Loucy (cell line): ENCODE data around the gene TIAM2.

Source experiments
- H2AFZ ChIP-seq: fragments of 200-600 bp; sonication (generic); 2 replicates; pipeline ENCODE4 v1.6.0; 2016; ENCODE audit warnings: antibody characterized with exemption, mild to moderate bottlenecking, low read length, moderate library complexity
- H3F3A ChIP-seq: fragments of 200-600 bp; 2 replicates; pipeline ENCODE4 v1.6.0; 2016; ENCODE audit warnings: antibody characterized with exemption, low read depth, mild to moderate bottlenecking
- H3K27me3 ChIP-seq: fragments of 200-600 bp; sonication (generic); 2 replicates; pipeline ENCODE4 v1.6.1; 2014; ENCODE audit warnings: low read length, mild to moderate bottlenecking; ENCODE audit not compliant: insufficient read depth, poor library complexity, severe bottlenecking
- H3K36me3 ChIP-seq: fragments of 200-600 bp; sonication (generic); 2 replicates; pipeline ENCODE4 v1.6.1; 2016; ENCODE audit warnings: low read length; ENCODE audit not compliant: insufficient read depth
- H3K4me1 ChIP-seq: fragments of 200-600 bp; sonication (generic); 2 replicates; pipeline ENCODE4 v1.5.1; 2014; ENCODE audit warnings: low read length, mild to moderate bottlenecking; ENCODE audit not compliant: insufficient read depth, poor library complexity, severe bottlenecking
- H3K4me2 ChIP-seq: fragments of 200-600 bp; sonication (generic); 2 replicates; pipeline ENCODE4 v1.6.0; 2014; ENCODE audit warnings: antibody characterized with exemption, low read length, low read depth, mild to moderate bottlenecking; ENCODE audit not compliant: poor library complexity, severe bottlenecking
- H3K4me3 ChIP-seq: fragments of 200-600 bp; sonication (generic); 2 replicates; pipeline ENCODE4 v1.5.1; 2014; ENCODE audit warnings: low read length, mild to moderate bottlenecking, mixed read lengths; ENCODE audit not compliant: poor library complexity, severe bottlenecking
- H3K79me2 ChIP-seq: fragments of 200-600 bp; sonication (generic); 2 replicates; pipeline ENCODE4 v1.6.1; 2014; ENCODE audit warnings: low read length; ENCODE audit not compliant: insufficient read depth
- H3K9ac ChIP-seq: fragments of 200-600 bp; sonication (generic); 2 replicates; pipeline ENCODE4 v1.6.0; 2014; ENCODE audit warnings: mild to moderate bottlenecking, low read depth, low read length, moderate library complexity; ENCODE audit not compliant: poor library complexity, severe bottlenecking
- H3K9me2 ChIP-seq: fragments of 200-600 bp; sonication (generic); replicated peaks from 2 replicates; pipeline ENCODE4 v1.6.1; 2016; ENCODE audit warnings: low read depth, low read length, mixed read lengths
- H3K9me3 ChIP-seq: fragments of 200-600 bp; sonication (generic); 2 replicates; pipeline ENCODE4 v1.6.1; 2014; ENCODE audit warnings: mild to moderate bottlenecking, antibody characterized with exemption, low read length, low read depth; ENCODE audit not compliant: insufficient read depth
- H4K20me1 ChIP-seq: fragments of 200-600 bp; sonication (generic); 2 replicates; pipeline ENCODE4 v1.6.0; 2014; ENCODE audit warnings: antibody characterized with exemption, low read length, mild to moderate bottlenecking; ENCODE audit not compliant: insufficient read depth, poor library complexity, severe bottlenecking
- CTCF ChIP-seq: fragments of 200-600 bp; sonication (generic); conservative IDR thresholded peaks from 2 replicates; pipeline ENCODE4 v1.5.1; 2014; ENCODE audit warnings: mild to moderate bottlenecking, antibody characterized with exemption, low read length
- EZH2phosphoT487 ChIP-seq: fragments of 200-600 bp; IDR thresholded peaks from 2 replicates; pipeline ENCODE4 v1.6.1; 2018; ENCODE audit warnings: antibody characterized with exemption, mild to moderate bottlenecking, moderate library complexity, borderline replicate concordance

Gene TIAM2

DNA sequence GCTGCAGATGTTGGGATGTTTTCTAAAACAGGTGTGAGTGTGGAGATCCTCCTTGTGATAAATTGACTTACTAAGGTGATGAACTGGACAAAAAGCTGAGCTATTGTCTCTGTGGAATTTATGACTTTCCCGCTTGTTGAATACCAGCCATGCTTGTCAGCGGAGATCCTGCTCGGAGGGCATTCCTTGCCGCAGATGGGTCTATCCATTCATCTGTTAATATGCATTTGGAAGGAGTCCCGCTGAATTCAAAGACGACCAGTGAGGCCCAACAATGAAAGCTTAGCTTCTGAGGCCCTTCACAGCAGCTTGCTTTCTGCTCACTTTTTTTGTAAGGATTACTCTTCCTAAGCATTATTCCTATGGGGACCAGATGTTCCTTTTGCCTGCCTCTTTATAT, 124.9 kb downstream of the TIAM2 start:
- Histone ChIP-seq H3K27me3 (no peaks in the 10 kb centered on the region), H3K36me3 (no peaks in the 10 kb centered on the region), H2AFZ (no peak overlapping the region), H3K9ac (no peak overlapping the region), H4K20me1 (no peaks in the 10 kb centered on the region), H3K4me1 (no peaks in the 10 kb centered on the region), H3K9me2 (no peaks in the 10 kb centered on the region), H3K4me3 (no peak overlapping the region), H3K79me2 (no peaks in the 10 kb centered on the region), H3K4me2 (no peak overlapping the region), H3K9me3 (no peaks in the 10 kb centered on the region), H3F3A (no peaks in the 10 kb centered on the region)
- TF ChIP-seq EZH2phosphoT487 (no peak), CTCF (no peak)

- Histone ChIP-seq H4K20me1 (no peaks in the 10 kb centered on the region), H3K4me1 (no peaks in the 10 kb centered on the region), H3K9me3 (no peaks in the 10 kb centered on the region), H3K27me3 (no peaks in the 10 kb centered on the region), H3K4me3 (no peak overlapping the region), H3K9me2 (no peaks in the 10 kb centered on the region), H2AFZ (no peak overlapping the region), H3F3A (no peaks in the 10 kb centered on the region), H3K79me2 (no peaks in the 10 kb centered on the region), H3K4me2 (no peak overlapping the region), H3K9ac (no peak overlapping the region), H3K36me3 (no peaks in the 10 kb centered on the region)
- no peak for TF ChIP-seq CTCF
- no peak for TF ChIP-seq EZH2phosphoT487
Observed at GRCh38 chr6:155121294-155121693, 126.2 kb downstream of the TIAM2 start.

GRCh38 chr6:155121699-155122098, 126.6 kb downstream of the TIAM2 start:
- H3K9me2 ChIP-seq, result no peaks in the 10 kb centered on the region
- no peaks in the 10 kb centered on the region for H3F3A ChIP-seq
- no peak overlapping the region for H3K9ac ChIP-seq
- H3K36me3 ChIP-seq, result no peaks in the 10 kb centered on the region
- no peaks in the 10 kb centered on the region for H4K20me1 ChIP-seq
- no peak overlapping the region for H3K4me3 ChIP-seq
- no peak overlapping the region for H2AFZ ChIP-seq
- no peaks in the 10 kb centered on the region for H3K9me3 ChIP-seq
- H3K27me3 ChIP-seq, result no peaks in the 10 kb centered on the region
- TF ChIP-seq CTCF, result no peak
- TF ChIP-seq EZH2phosphoT487, result no peak
- H3K4me1 ChIP-seq, result no peaks in the 10 kb centered on the region
- H3K4me2 ChIP-seq, result no peak overlapping the region
- no peaks in the 10 kb centered on the region for H3K79me2 ChIP-seq
